Keratinocyte (primary cell): Measurements from ENCODE around the gene CCDC85C. TPM values are rescaled to one million over a fixed set of nuclear protein-coding genes. Genes with fewer than 3 reads are reported as not detected.

Source experiments
- DNase-seq: peaks from one replicate; pipeline ENCODE4 v3.0.0-alpha.2; 2011; ENCODE audit warnings: low read depth, missing footprints, low spot score
- FAIRE-seq: peaks from 2 replicates; lab custom pipeline; 2011; peaks lifted over from hg19 to GRCh38; lab: Jason Lieb, UNC
- H2AFZ ChIP-seq: 2 replicates; pipeline ENCODE4 v1.6.0; 2012; ENCODE audit warnings: low read length, control low read depth, inconsistent platforms; ENCODE audit not compliant: control insufficient read depth
- H3K27ac ChIP-seq: 2 replicates; pipeline ENCODE4 v1.5.1; 2011; ENCODE audit warnings: low read length; ENCODE audit not compliant: control insufficient read depth, insufficient read depth
- H3K27me3 ChIP-seq: 3 replicates; pipeline ENCODE4 v1.6.0; 2011; ENCODE audit warnings: low read length; ENCODE audit not compliant: control insufficient read depth, insufficient read depth; ENCODE audit errors: extremely low read depth
- H3K36me3 ChIP-seq, 2 experiments: 2 replicates in 1 of 2; 3 replicates in 1 of 2; pipeline ENCODE4 v1.5.1; 2011; ENCODE audit warnings: low read length in 2 of 2, mild to moderate bottlenecking in 1 of 2; ENCODE audit not compliant: control insufficient read depth in 2 of 2, insufficient read depth in 2 of 2; ENCODE audit errors: extremely low read depth in 1 of 2
- H3K4me1 ChIP-seq: 3 replicates; pipeline ENCODE4 v1.5.1; 2011; ENCODE audit warnings: low read length; ENCODE audit not compliant: control insufficient read depth, insufficient read depth; ENCODE audit errors: extremely low read depth
- H3K4me2 ChIP-seq: 3 replicates; pipeline ENCODE4 v1.6.0; 2011; ENCODE audit warnings: low read depth, low read length; ENCODE audit not compliant: control insufficient read depth, insufficient read depth; ENCODE audit errors: extremely low read depth
- H3K4me3 ChIP-seq, 3 experiments: fragments of 200-600 bp in 1 of 3; sonication (generic) in 1 of 3; 2 replicates in 2 of 3; 3 replicates in 1 of 3; pipeline ENCODE4 v1.5.1; 2011 to 2016; ENCODE audit warnings: low read length in 3 of 3, mild to moderate bottlenecking in 3 of 3, control low read depth in 2 of 3, inconsistent platforms in 1 of 3, low read depth in 1 of 3, mixed read lengths in 1 of 3, mixed run types in 1 of 3, moderate library complexity in 1 of 3; ENCODE audit not compliant: control insufficient read depth in 2 of 3, insufficient read depth in 2 of 3; ENCODE audit errors: extremely low read depth in 1 of 3
- H3K79me2 ChIP-seq: 2 replicates; pipeline ENCODE4 v1.6.0; 2012; ENCODE audit warnings: low read length; ENCODE audit not compliant: control insufficient read depth, insufficient read depth
- H3K9ac ChIP-seq: 3 replicates; pipeline ENCODE4 v1.6.0; 2011; ENCODE audit warnings: low read length; ENCODE audit not compliant: control insufficient read depth, insufficient read depth; ENCODE audit errors: extremely low read depth
- H3K9me1 ChIP-seq: 3 replicates; pipeline ENCODE4 v1.6.0; 2011; ENCODE audit warnings: low read length; ENCODE audit not compliant: control insufficient read depth, insufficient read depth; ENCODE audit errors: extremely low read depth
- H3K9me3 ChIP-seq: 2 replicates; pipeline ENCODE4 v1.5.1; 2012; ENCODE audit warnings: low read depth, low read length; ENCODE audit not compliant: control insufficient read depth
- H4K20me1 ChIP-seq: 3 replicates; pipeline ENCODE4 v1.6.0; 2011; ENCODE audit warnings: low read length; ENCODE audit not compliant: control insufficient read depth, insufficient read depth; ENCODE audit errors: extremely low read depth
- CTCF ChIP-seq, 3 experiments: IDR thresholded peaks in 1 of 3; conservative IDR thresholded peaks in 1 of 3; optimal IDR thresholded peaks in 1 of 3; 2 replicates in 2 of 3; 3 replicates in 1 of 3; pipeline versions ENCODE3 to v1.5.1; 2011; ENCODE audit warnings: low read length in 3 of 3, mild to moderate bottlenecking in 3 of 3, moderate library complexity in 2 of 3, control low read depth in 1 of 3, inconsistent platforms in 1 of 3; ENCODE audit not compliant: insufficient read depth in 2 of 3; ENCODE audit errors: extremely low read depth in 1 of 3
- EZH2 ChIP-seq: IDR thresholded peaks from one replicate; pipeline ENCODE4 v1.6.1; 2012; ENCODE audit warnings: inconsistent platforms, mild to moderate bottlenecking, low read length, moderate library complexity
- dilution Hi-C: fragments of 300-500 bp; cut with MboI; formaldehyde crosslinking; loops from one replicate; pipeline ENCODE4 v1.7.0; 2020; ENCODE audit warnings: low sequenced_read_pairs; ENCODE audit not compliant: extremely low pct_ligation_motif_present
- polyA plus RNA-seq, 5 experiments: library from polyadenylated mRNA; depleted of rRNA in 3 of 5; stranded (reverse) in 3 of 5; stranded (forward) in 1 of 5; unstranded in 1 of 5; fragments of >200 nt; gene quantifications; 1 replicate in 1 of 5; 2 replicates in 3 of 5; 3 replicates in 1 of 5; pipeline versions ENCODE4 v1.2.1 to v1.2.3, GENCODE V29; 2011 to 2012; ENCODE audit warnings: missing spikeins in 2 of 5, low read depth in 1 of 5, low replicate concordance in 1 of 5

The CCDC85C gene
- polyA plus RNA-seq, 1 donor (not counting 4 experiments of a cell fraction or from before 2014, with no cell fraction given), result 13.2 TPM

- no peak overlapping the region for H3K27ac ChIP-seq
These were observed 37.3 kb downstream of the CCDC85C start for GRCh38 chr14:99566390-99567354.

GRCh38 chr14:99566009-99566389 is 38.0 kb downstream of the CCDC85C start:
- Histone ChIP-seq H3K4me1 (peaks cover 29% of the 10 kb centered on the region), H3K79me2 (peaks cover 90% of the 10 kb centered on the region), H3K9me1 (peaks cover 8% of the 10 kb centered on the region), H3K27me3 (no peaks in the 10 kb centered on the region), H4K20me1 (peaks cover 39% of the 10 kb centered on the region), H3K27ac (no peak overlapping the region), H3K36me3 (peaks cover 0 to 4% of the 10 kb centered on the region in 2 experiments), H3K4me3 (no peak overlapping the region), H2AFZ (no peak overlapping the region), H3K9ac (no peak overlapping the region), H3K4me2 (peak overlapping the region; percentile 27), H3K9me3 (no peaks in the 10 kb centered on the region)
- peak; percentile 29 for FAIRE-seq
- DNase-seq, result no peak
- TF ChIP-seq CTCF (optimal IDR thresholded peaks at IDR 0.05 in 1 of 3, IDR thresholded peaks at IDR 0.05 in 1 of 3, conservative IDR thresholded peaks at IDR 0.05 in 1 of 3; ENCODE audit: extremely low read depth in 1 of 3, insufficient read depth in 2 of 3, low read length in 3 of 3) (no peak), EZH2 (no peak)
- dilution Hi-C loops, result no loop called here

More at GRCh38 chr14:99566390-99567354, 37.3 kb downstream of the CCDC85C start:
- DNase-seq (no peak), FAIRE-seq (no peak)
- Histone ChIP-seq H3K4me3 (no peak overlapping the region), H3K27me3 (no peaks in the 10 kb centered on the region), H3K4me1 (peaks cover 22% of the 10 kb centered on the region), H3K4me2 (no peak overlapping the region), H4K20me1 (peaks cover 34% of the 10 kb centered on the region), H3K9ac (no peak overlapping the region), H3K9me3 (no peaks in the 10 kb centered on the region), H2AFZ (no peak overlapping the region), H3K79me2 (peaks cover 89% of the 10 kb centered on the region), H3K36me3 (no peaks in the 10 kb centered on the region), H3K9me1 (peaks cover 6% of the 10 kb centered on the region)
- dilution Hi-C loops, result no loop called here
- TF ChIP-seq EZH2, result no peak
- no peak for TF ChIP-seq CTCF (optimal IDR thresholded peaks at IDR 0.05 in 1 of 3, IDR thresholded peaks at IDR 0.05 in 1 of 3, conservative IDR thresholded peaks at IDR 0.05 in 1 of 3; ENCODE audit: extremely low read depth in 1 of 3, insufficient read depth in 2 of 3, low read length in 3 of 3)
